ENCODE results near the gene UPF3A.

DNA sequence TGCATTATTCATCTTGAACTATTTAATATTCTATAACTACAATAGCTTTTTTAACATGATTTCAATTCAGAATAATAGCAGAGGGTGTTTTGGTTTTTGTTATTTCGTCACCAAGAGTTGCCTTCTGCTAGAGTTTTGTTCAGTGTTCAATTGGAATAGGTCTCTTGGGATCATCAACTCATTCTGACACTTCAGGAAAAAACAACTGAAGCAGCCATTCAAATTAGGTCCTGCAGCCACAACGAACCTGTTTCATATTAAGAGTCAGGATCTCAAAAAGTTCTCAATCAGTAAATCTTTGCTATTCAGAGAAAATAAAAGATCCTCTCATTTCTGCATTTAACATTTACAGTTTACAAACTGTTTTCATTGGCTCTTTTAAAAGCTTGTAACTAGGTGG, 30.5 kb downstream of the UPF3A start:
- TF ChIP-seq, protein P1, sequence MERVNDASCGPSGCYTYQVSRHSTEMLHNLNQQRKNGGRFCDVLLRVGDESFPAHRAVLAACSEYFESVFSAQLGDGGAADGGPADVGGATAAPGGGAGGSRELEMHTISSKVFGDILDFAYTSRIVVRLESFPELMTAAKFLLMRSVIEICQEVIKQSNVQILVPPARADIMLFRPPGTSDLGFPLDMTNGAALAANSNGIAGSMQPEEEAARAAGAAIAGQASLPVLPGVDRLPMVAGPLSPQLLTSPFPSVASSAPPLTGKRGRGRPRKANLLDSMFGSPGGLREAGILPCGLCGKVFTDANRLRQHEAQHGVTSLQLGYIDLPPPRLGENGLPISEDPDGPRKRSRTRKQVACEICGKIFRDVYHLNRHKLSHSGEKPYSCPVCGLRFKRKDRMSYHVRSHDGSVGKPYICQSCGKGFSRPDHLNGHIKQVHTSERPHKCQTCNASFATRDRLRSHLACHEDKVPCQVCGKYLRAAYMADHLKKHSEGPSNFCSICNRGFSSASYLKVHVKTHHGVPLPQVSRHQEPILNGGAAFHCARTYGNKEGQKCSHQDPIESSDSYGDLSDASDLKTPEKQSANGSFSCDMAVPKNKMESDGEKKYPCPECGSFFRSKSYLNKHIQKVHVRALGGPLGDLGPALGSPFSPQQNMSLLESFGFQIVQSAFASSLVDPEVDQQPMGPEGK (CRISPR knock-in tag; IDR thresholded peaks at IDR 0.05; ENCODE audit: borderline replicate concordance), result no peak
- TF ChIP-seq, protein P2, sequence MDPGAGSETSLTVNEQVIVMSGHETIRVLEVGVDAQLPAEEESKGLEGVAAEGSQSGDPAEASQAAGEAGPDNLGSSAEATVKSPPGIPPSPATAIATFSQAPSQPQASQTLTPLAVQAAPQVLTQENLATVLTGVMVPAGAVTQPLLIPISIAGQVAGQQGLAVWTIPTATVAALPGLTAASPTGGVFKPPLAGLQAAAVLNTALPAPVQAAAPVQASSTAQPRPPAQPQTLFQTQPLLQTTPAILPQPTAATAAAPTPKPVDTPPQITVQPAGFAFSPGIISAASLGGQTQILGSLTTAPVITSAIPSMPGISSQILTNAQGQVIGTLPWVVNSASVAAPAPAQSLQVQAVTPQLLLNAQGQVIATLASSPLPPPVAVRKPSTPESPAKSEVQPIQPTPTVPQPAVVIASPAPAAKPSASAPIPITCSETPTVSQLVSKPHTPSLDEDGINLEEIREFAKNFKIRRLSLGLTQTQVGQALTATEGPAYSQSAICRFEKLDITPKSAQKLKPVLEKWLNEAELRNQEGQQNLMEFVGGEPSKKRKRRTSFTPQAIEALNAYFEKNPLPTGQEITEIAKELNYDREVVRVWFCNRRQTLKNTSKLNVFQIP (CRISPR knock-in tag; IDR thresholded peaks at IDR 0.05; ENCODE audit: borderline replicate concordance, low read depth), result no peak
- TF ChIP-seq ZNF565 (CRISPR knock-in tag; conservative IDR thresholded peaks at IDR 0.05; ENCODE audit: low read depth) (no peak), PPARA (CRISPR knock-in tag; IDR thresholded peaks at IDR 0.05; ENCODE audit: borderline replicate concordance) (no peak), TCF4 (CRISPR knock-in tag; IDR thresholded peaks at IDR 0.05; ENCODE audit: borderline replicate concordance) (no peak), ZC3H10 (CRISPR knock-in tag; IDR thresholded peaks at IDR 0.05) (no peak), ZFP3 (CRISPR knock-in tag; IDR thresholded peaks at IDR 0.05) (no peak), SNAI2 (CRISPR knock-in tag; IDR thresholded peaks at IDR 0.05) (no peak), ZNF8 (CRISPR knock-in tag; IDR thresholded peaks at IDR 0.05) (no peak)
- TF ChIP-seq, protein P3, sequence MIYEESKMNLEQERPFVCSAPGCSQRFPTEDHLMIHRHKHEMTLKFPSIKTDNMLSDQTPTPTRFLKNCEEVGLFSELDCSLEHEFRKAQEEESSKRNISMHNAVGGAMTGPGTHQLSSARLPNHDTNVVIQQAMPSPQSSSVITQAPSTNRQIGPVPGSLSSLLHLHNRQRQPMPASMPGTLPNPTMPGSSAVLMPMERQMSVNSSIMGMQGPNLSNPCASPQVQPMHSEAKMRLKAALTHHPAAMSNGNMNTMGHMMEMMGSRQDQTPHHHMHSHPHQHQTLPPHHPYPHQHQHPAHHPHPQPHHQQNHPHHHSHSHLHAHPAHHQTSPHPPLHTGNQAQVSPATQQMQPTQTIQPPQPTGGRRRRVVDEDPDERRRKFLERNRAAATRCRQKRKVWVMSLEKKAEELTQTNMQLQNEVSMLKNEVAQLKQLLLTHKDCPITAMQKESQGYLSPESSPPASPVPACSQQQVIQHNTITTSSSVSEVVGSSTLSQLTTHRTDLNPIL (CRISPR knock-in tag; IDR thresholded peaks at IDR 0.05; ENCODE audit: low read depth), result no peak
- TF ChIP-seq, protein P4, sequence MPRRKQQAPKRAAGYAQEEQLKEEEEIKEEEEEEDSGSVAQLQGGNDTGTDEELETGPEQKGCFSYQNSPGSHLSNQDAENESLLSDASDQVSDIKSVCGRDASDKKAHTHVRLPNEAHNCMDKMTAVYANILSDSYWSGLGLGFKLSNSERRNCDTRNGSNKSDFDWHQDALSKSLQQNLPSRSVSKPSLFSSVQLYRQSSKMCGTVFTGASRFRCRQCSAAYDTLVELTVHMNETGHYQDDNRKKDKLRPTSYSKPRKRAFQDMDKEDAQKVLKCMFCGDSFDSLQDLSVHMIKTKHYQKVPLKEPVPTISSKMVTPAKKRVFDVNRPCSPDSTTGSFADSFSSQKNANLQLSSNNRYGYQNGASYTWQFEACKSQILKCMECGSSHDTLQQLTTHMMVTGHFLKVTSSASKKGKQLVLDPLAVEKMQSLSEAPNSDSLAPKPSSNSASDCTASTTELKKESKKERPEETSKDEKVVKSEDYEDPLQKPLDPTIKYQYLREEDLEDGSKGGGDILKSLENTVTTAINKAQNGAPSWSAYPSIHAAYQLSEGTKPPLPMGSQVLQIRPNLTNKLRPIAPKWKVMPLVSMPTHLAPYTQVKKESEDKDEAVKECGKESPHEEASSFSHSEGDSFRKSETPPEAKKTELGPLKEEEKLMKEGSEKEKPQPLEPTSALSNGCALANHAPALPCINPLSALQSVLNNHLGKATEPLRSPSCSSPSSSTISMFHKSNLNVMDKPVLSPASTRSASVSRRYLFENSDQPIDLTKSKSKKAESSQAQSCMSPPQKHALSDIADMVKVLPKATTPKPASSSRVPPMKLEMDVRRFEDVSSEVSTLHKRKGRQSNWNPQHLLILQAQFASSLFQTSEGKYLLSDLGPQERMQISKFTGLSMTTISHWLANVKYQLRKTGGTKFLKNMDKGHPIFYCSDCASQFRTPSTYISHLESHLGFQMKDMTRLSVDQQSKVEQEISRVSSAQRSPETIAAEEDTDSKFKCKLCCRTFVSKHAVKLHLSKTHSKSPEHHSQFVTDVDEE (CRISPR knock-in tag; IDR thresholded peaks at IDR 0.05), result no peak

Data from SK-N-SH treated with all-trans-retinoic acid at 6 μM for 48 hours (cell line).